Aorta (tissue), 5 donors: ENCODE results near the gene SPDYE5. TPM values are rescaled to one million over a fixed set of nuclear protein-coding genes. Genes with fewer than 3 reads are reported as not detected.
A peak's percentile ranks its signal among the peaks of the same experiment; 100 is the strongest.
"Not testable (repeated sequence)": the region's sequence is repeated elsewhere in the genome, so short reads cannot be mapped to it uniquely, and the experiment has no call there.

Source experiments
- ATAC-seq: fragments of 200-7000 bp; cut with Tn5 transposase; one replicate; pipeline ENCODE4 v1.9.1; 2022; ENCODE audit warnings: moderate library complexity; ENCODE audit not compliant: low FRiP score
- DNase-seq, 2 donors: peaks; one replicate each; pipeline ENCODE4 v3.0.0-alpha.2; 2020
- H3K27ac ChIP-seq, 2 donors: one replicate each; pipeline ENCODE4 v1.5.1; 2013; ENCODE audit warnings: low read length in 2 of 2, mild to moderate bottlenecking in 2 of 2, moderate library complexity in 2 of 2, control low read depth in 1 of 2, inconsistent platforms in 1 of 2, low read depth in 1 of 2
- H3K27me3 ChIP-seq, 2 donors: one replicate each; pipeline ENCODE4 v1.6.1; 2013; ENCODE audit warnings: control low read depth in 1 of 2, low read length in 1 of 2, mild to moderate bottlenecking in 1 of 2, moderate library complexity in 1 of 2; ENCODE audit not compliant: insufficient read depth in 2 of 2, control insufficient read depth in 1 of 2
- H3K36me3 ChIP-seq, 2 donors: one replicate each; pipeline ENCODE4 v1.6.1; 2013; ENCODE audit warnings: control low read depth in 1 of 2, low read length in 1 of 2, mild to moderate bottlenecking in 1 of 2; ENCODE audit not compliant: insufficient read depth in 2 of 2, control insufficient read depth in 1 of 2
- H3K4me1 ChIP-seq, 2 donors: one replicate each; pipeline ENCODE4 v1.6.1; 2013; ENCODE audit warnings: low read length in 2 of 2, control low read depth in 1 of 2, mild to moderate bottlenecking in 1 of 2, moderate library complexity in 1 of 2; ENCODE audit not compliant: insufficient read depth in 2 of 2, control insufficient read depth in 1 of 2
- H3K4me3 ChIP-seq, 2 donors: one replicate each; pipeline ENCODE4 v1.5.1; 2013; ENCODE audit warnings: low read length in 2 of 2, control low read depth in 1 of 2, mild to moderate bottlenecking in 1 of 2
- H3K9me3 ChIP-seq: one replicate; pipeline ENCODE4 v1.6.1; 2013; ENCODE audit warnings: mild to moderate bottlenecking, low read length; ENCODE audit not compliant: control insufficient read depth
- WGBS, 2 donors: extraction: QIAGEN DNeasy Blood & Tissue Kit; methylation state at CpG; one replicate each; pipeline ENCODE4 v1.1.7; 2013; 5-methylcytosine and 5-hydroxymethylcytosine counted together
- intact Hi-C, 2 donors: fragments of 100-400 bp; cut with DNase I; formaldehyde crosslinking; loops; one replicate each; pipeline versions ENCODE4 v1.14.2 to v1.15.0; 2022
- long read RNA-seq, 2 donors: library from polyadenylated mRNA; unstranded; transcript quantifications; one replicate each; pipeline ENCODE4 v2.0.0, GENCODE V29; 2020 to 2021
- polyA plus RNA-seq, 2 donors: library from polyadenylated mRNA; stranded (reverse); fragments of 200-250 nt; gene quantifications; one replicate each; pipeline ENCODE4 v1.2.3, GENCODE V29; 2013
- total RNA-seq, 2 donors: library from RNA; stranded (reverse); fragmentation: NEBNext Ultra II Directional; extraction: Animal tissue kit (Norgen Biotek cat#: 25700); gene quantifications; one replicate each; pipeline ENCODE4 v1.2.1, GENCODE V29; 2021
- donor health status: healthy with polysubstance abuse.
- donor health status: Bipolar disorder and iron deficiency.
- donor health status: DM: no; HTN: no; CAD: no.
- donor health status: DM: no; HTN: no; CAD: no.
- donor health status: DM: yes; HTN: yes; CAD: no.

The SPDYE5 gene
- total RNA-seq (not detected), polyA plus RNA-seq (not detected)
- long read RNA-seq, donor 1, partial matches to known transcripts: 0 of 37 reads
- long read RNA-seq, donor 1, other reads (novel, unspliced or antisense): 37 of 37 reads
- long read RNA-seq, donor 2, partial matches to known transcripts: 0 of 36 reads
- long read RNA-seq, donor 2, other reads (novel, unspliced or antisense): 36 of 36 reads

GRCh38 chr7:75492020-75492419 is at the start of gene SPDYE5:
Gene SPDYE5, plus strand, starts transcription at chr7:75492320. Its CDS starts 1,728 bp downstream, at chr7:75494048.
- intact Hi-C loops, ATAC-seq: not testable (repeated sequence)
- 69 to 76% methylated on average over 4 to 5 of the region's 6 CpGs for WGBS, 2 donors

GRCh38 chr7:75442465-75443111 is 49.5 kb upstream of the SPDYE5 start:
- DNase-seq, intact Hi-C loops, H3K4me1 ChIP-seq, H3K27me3 ChIP-seq, H3K9me3 ChIP-seq, H3K36me3 ChIP-seq: not testable (repeated sequence)
- peak; percentile 97 for ATAC-seq
- H3K4me3 ChIP-seq: peak overlapping the region; percentile 20 to 54
- peak overlapping the region in 1 of 2 donors; percentile 84 for H3K27ac ChIP-seq
- WGBS, 2 donors: 1% methylated on average over 31 to 49 of the region's 76 CpGs

More at GRCh38 chr7:75492020-75492419, at the start of gene SPDYE5:
- not testable (repeated sequence) for H3K4me3 ChIP-seq, H3K27ac ChIP-seq, DNase-seq, H3K9me3 ChIP-seq, H3K27me3 ChIP-seq, H3K36me3 ChIP-seq, H3K4me1 ChIP-seq

GRCh38 chr7:75449946-75450345 is 42.2 kb upstream of the SPDYE5 start:
- 60 to 84% methylated on average over 1 to 4 of the region's 5 CpGs for WGBS, 2 donors
- intact Hi-C loops, DNase-seq, H3K27me3 ChIP-seq, H3K27ac ChIP-seq, H3K9me3 ChIP-seq, ATAC-seq, H3K36me3 ChIP-seq, H3K4me1 ChIP-seq, H3K4me3 ChIP-seq: not testable (repeated sequence)

GRCh38 chr7:75452494-75452955 is 39.6 kb upstream of the SPDYE5 start:
- H3K9me3 ChIP-seq, DNase-seq, H3K4me1 ChIP-seq, H3K27ac ChIP-seq, H3K4me3 ChIP-seq, H3K27me3 ChIP-seq, H3K36me3 ChIP-seq, intact Hi-C loops: not testable (repeated sequence)
- WGBS, 2 donors: 5 to 11% methylated on average over 3 of the region's 4 CpGs
- peak; percentile 73 for ATAC-seq

- intact Hi-C loops: not testable (repeated sequence)
Observed at GRCh38 chr7:75456403-75456802, 35.7 kb upstream of the SPDYE5 start.

GRCh38 chr7:75458034-75458433 is 34.1 kb upstream of the SPDYE5 start:
- ATAC-seq, H3K36me3 ChIP-seq, H3K4me3 ChIP-seq, H3K27me3 ChIP-seq, H3K4me1 ChIP-seq, intact Hi-C loops, H3K9me3 ChIP-seq, H3K27ac ChIP-seq, DNase-seq: not testable (repeated sequence)
- WGBS, 2 donors: 93 to 100% methylated on average over 1 to 2 of the region's 5 CpGs

More at GRCh38 chr7:75456403-75456802, 35.7 kb upstream of the SPDYE5 start:
- H3K27ac ChIP-seq, H3K4me1 ChIP-seq, H3K36me3 ChIP-seq, H3K27me3 ChIP-seq, DNase-seq, ATAC-seq, H3K9me3 ChIP-seq, H3K4me3 ChIP-seq: not testable (repeated sequence)
- WGBS, 2 donors: 90 to 93% methylated on average over 4 to 8 of the region's 10 CpGs

- H3K27me3 ChIP-seq, H3K36me3 ChIP-seq, H3K9me3 ChIP-seq, intact Hi-C loops, DNase-seq, ATAC-seq, H3K4me3 ChIP-seq, H3K4me1 ChIP-seq, H3K27ac ChIP-seq: not testable (repeated sequence)
- 66 to 71% methylated on average over 4 of the region's 5 CpGs for WGBS, 2 donors
Observed at GRCh38 chr7:75460541-75460940, 31.6 kb upstream of the SPDYE5 start.

- H3K27me3 ChIP-seq, intact Hi-C loops, H3K36me3 ChIP-seq: not testable (repeated sequence)
Observed at GRCh38 chr7:75470166-75470565, 22.0 kb upstream of the SPDYE5 start.

GRCh38 chr7:75477457-75477856 is 14.7 kb upstream of the SPDYE5 start:
- DNase-seq, H3K4me1 ChIP-seq, H3K9me3 ChIP-seq, H3K36me3 ChIP-seq, H3K27me3 ChIP-seq, intact Hi-C loops, ATAC-seq, H3K4me3 ChIP-seq, H3K27ac ChIP-seq: not testable (repeated sequence)

More at GRCh38 chr7:75470166-75470565, 22.0 kb upstream of the SPDYE5 start:
- DNase-seq, H3K4me3 ChIP-seq, ATAC-seq, H3K9me3 ChIP-seq, H3K27ac ChIP-seq, H3K4me1 ChIP-seq: not testable (repeated sequence)
- 95% methylated on average over 2 of the region's 4 CpGs; no CpG with 5 or more reads in 1 of the 2 donors for WGBS, 2 donors
